Renal cortical epithelial cell (primary cell): ENCODE measurements around the gene BCL7C. TPM values are rescaled to one million over a fixed set of nuclear protein-coding genes. Genes with fewer than 3 reads are reported as not detected.
A peak's percentile ranks its signal among the peaks of the same experiment; 100 is the strongest.
"Not testable (repeated sequence)": the region's sequence is repeated elsewhere in the genome, so short reads cannot be mapped to it uniquely, and the experiment has no call there.

Source experiments
- DNase-seq: peaks from one replicate; pipeline ENCODE4 v3.0.0-alpha.2; 2011; ENCODE audit warnings: low read depth
- total RNA-seq: library from RNA; depleted of rRNA; stranded (reverse); fragments of >200 nt; gene quantifications from 2 replicates; pipeline ENCODE4 v1.2.3, GENCODE V29; 2014

Gene BCL7C
- total RNA-seq, 1 donor from 2014 or later = 21.7 TPM

- no peak for DNase-seq
Observed at GRCh38 chr16:30866031-30866430, 27.8 kb downstream of the BCL7C start.

GRCh38 chr16:30863178-30863577 lies 30.7 kb downstream of the BCL7C start:
- DNase-seq = not testable (repeated sequence)

GRCh38 chr16:30860729-30861128 lies 33.1 kb downstream of the BCL7C start:
- not testable (repeated sequence) for DNase-seq

GRCh38 chr16:30858829-30859423 lies 35.0 kb downstream of the BCL7C start:
- DNase-seq = no peak

GRCh38 chr16:30858111-30858495 lies 35.8 kb downstream of the BCL7C start:
- DNase-seq = no peak

- DNase-seq = no peak
Observed at GRCh38 chr16:30853758-30854157, 40.1 kb downstream of the BCL7C start.

- DNase-seq = no peak
Observed at GRCh38 chr16:30850246-30850645, 43.6 kb downstream of the BCL7C start.

GRCh38 chr16:30846649-30847402 lies 47.1 kb downstream of the BCL7C start:
- DNase-seq = no peak

- DNase-seq = peak; percentile 87
Observed at GRCh38 chr16:30844671-30845449, 49.0 kb downstream of the BCL7C start.

- no peak for DNase-seq
Observed at GRCh38 chr16:30844346-30844670, 49.6 kb downstream of the BCL7C start.

GRCh38 chr16:30843501-30843900 lies 50.4 kb downstream of the BCL7C start:
- DNase-seq = no peak

GRCh38 chr16:30842971-30843370 lies 50.9 kb downstream of the BCL7C start:
- DNase-seq = no peak

GRCh38 chr16:30841332-30841731 lies 52.5 kb downstream of the BCL7C start:
- DNase-seq = no peak

- no peak for DNase-seq
Observed at GRCh38 chr16:30840611-30841010, 53.3 kb downstream of the BCL7C start.

- no peak for DNase-seq
Observed at GRCh38 chr16:30839523-30840227, 54.2 kb downstream of the BCL7C start.

- DNase-seq = no peak
Observed at GRCh38 chr16:30838876-30839471, 54.9 kb downstream of the BCL7C start.

GRCh38 chr16:30837904-30838303 lies 56.0 kb downstream of the BCL7C start:
- DNase-seq = no peak

Other genes with a start within 250 kb of the BCL7C start
- gene PRR14, start 243.1 kb downstream of the BCL7C start, total RNA-seq = 6.3 and 10.0 TPM in 2 replicates
- gene FBRS, start 235.6 kb downstream of the BCL7C start, total RNA-seq = 7.5 and 20.6 TPM in 2 replicates
- gene SRCAP, start 194.9 kb downstream of the BCL7C start, total RNA-seq = 14.4 and 74.0 TPM in 2 replicates
- gene PHKG2, start 145.7 kb downstream of the BCL7C start, total RNA-seq = 25.4 and 26.2 TPM in 2 replicates
- gene CFAP119, start 132.0 kb downstream of the BCL7C start, total RNA-seq = 2.7 and 2.8 TPM in 2 replicates
- gene RNF40, start 131.8 kb downstream of the BCL7C start, total RNA-seq = 58.0 and 108 TPM in 2 replicates
- gene ZNF629, start 106.9 kb downstream of the BCL7C start, total RNA-seq = 6.4 and 22.1 TPM in 2 replicates
- 2.1 and 4.7 TPM in 2 replicates for gene CTF1, start 2.5 kb upstream of the BCL7C start, total RNA-seq
- 25.7 and 34.3 TPM in 2 replicates for gene FBXL19, start 29.5 kb upstream of the BCL7C start, total RNA-seq
- gene ORAI3, start 55.0 kb upstream of the BCL7C start, total RNA-seq = 32.5 and 51.4 TPM in 2 replicates
- 1.0 and 7.6 TPM in 2 replicates for gene SETD1A, start 63.7 kb upstream of the BCL7C start, total RNA-seq
- gene HSD3B7, start 91.1 kb upstream of the BCL7C start, total RNA-seq = 49.9 and 82.7 TPM in 2 replicates
- 0.80 TPM in 1 of 2 replicates, not detected in the other for gene STX1B, start 116.6 kb upstream of the BCL7C start, total RNA-seq
- gene STX4, start 139.5 kb upstream of the BCL7C start, total RNA-seq = 24.5 and 35.0 TPM in 2 replicates
- gene ZNF668, start 180.2 kb upstream of the BCL7C start, total RNA-seq = 7.7 and 9.0 TPM in 2 replicates
- gene ZNF646, start 180.3 kb upstream of the BCL7C start, total RNA-seq = 6.6 and 22.4 TPM in 2 replicates
- gene PRSS53, start 194.9 kb upstream of the BCL7C start, total RNA-seq = 0.52 and 1.9 TPM in 2 replicates
- gene VKORC1, start 200.7 kb upstream of the BCL7C start, total RNA-seq = 89.1 and 128 TPM in 2 replicates
- gene BCKDK, start 214.3 kb upstream of the BCL7C start, total RNA-seq = 13.9 and 44.5 TPM in 2 replicates
- gene KAT8, start 223.6 kb upstream of the BCL7C start, total RNA-seq = 33.5 and 45.1 TPM in 2 replicates
- gene PRSS8, start 241.7 kb upstream of the BCL7C start, total RNA-seq = 3.8 and 17.7 TPM in 2 replicates